Mesendoderm (in vitro differentiated cells): Measurements from ENCODE around the gene LIPT2.
A peak's percentile ranks its signal among the peaks of the same experiment; 100 is the strongest.
"Not testable (repeated sequence)": the region's sequence is repeated elsewhere in the genome, so short reads cannot be mapped to it uniquely, and the experiment has no call there.

Experiments used
- DNase-seq: peaks from one replicate; pipeline ENCODE4 v3.0.0; 2013
- H2AK5ac ChIP-seq: 2 replicates; pipeline ENCODE4 v1.6.1; 2013; ENCODE audit warnings: low read length, inconsistent platforms
- H2BK120ac ChIP-seq: 2 replicates; pipeline ENCODE4 v1.6.1; 2013; ENCODE audit warnings: low read depth, mild to moderate bottlenecking, low read length, moderate library complexity, mixed read lengths
- H2BK15ac ChIP-seq: replicated peaks from 2 replicates; pipeline ENCODE4 v1.6.1; 2013; ENCODE audit warnings: low read depth, mild to moderate bottlenecking, moderate library complexity
- H2BK5ac ChIP-seq: 2 replicates; pipeline ENCODE4 v1.6.1; 2013; ENCODE audit warnings: low read length, inconsistent platforms
- H3K18ac ChIP-seq: 2 replicates; pipeline ENCODE4 v1.6.1; 2013; ENCODE audit warnings: mild to moderate bottlenecking, low read length, mixed read lengths
- H3K23ac ChIP-seq: one replicate; pipeline ENCODE4 v1.6.1; 2013; ENCODE audit warnings: low read length
- H3K27ac ChIP-seq: 2 replicates; pipeline ENCODE4 v1.5.1; 2013; ENCODE audit warnings: low read depth, mild to moderate bottlenecking, inconsistent platforms, low read length, moderate library complexity
- H3K27me3 ChIP-seq: 2 replicates; pipeline ENCODE4 v1.6.1; 2013; ENCODE audit warnings: low read length, control low read depth, mild to moderate bottlenecking, inconsistent platforms; ENCODE audit not compliant: insufficient read depth, poor library complexity
- H3K36me3 ChIP-seq: 2 replicates; pipeline ENCODE4 v1.6.1; 2013; ENCODE audit warnings: low read length, inconsistent platforms; ENCODE audit not compliant: control insufficient read depth, insufficient read depth
- H3K4ac ChIP-seq: one replicate; pipeline ENCODE4 v1.6.1; 2013; ENCODE audit warnings: low read depth, mild to moderate bottlenecking, low read length, moderate library complexity
- H3K4me1 ChIP-seq: 2 replicates; pipeline ENCODE4 v1.6.1; 2013; ENCODE audit warnings: low read depth, low read length, inconsistent platforms; ENCODE audit not compliant: control insufficient read depth
- H3K4me2 ChIP-seq: 2 replicates; pipeline ENCODE4 v1.6.1; 2013; ENCODE audit warnings: low read length
- H3K4me3 ChIP-seq: 2 replicates; pipeline ENCODE4 v1.5.1; 2013; ENCODE audit warnings: mild to moderate bottlenecking, low read length
- H3K56ac ChIP-seq: one replicate; pipeline ENCODE4 v1.6.1; 2013; ENCODE audit warnings: low read length
- H3K79me1 ChIP-seq: 2 replicates; pipeline ENCODE4 v1.6.1; 2013; ENCODE audit warnings: low read length, inconsistent platforms
- H3K79me2 ChIP-seq: 2 replicates; pipeline ENCODE4 v1.6.1; 2013; ENCODE audit warnings: mild to moderate bottlenecking, low read length; ENCODE audit not compliant: control insufficient read depth, insufficient read depth
- H3K9ac ChIP-seq: 2 replicates; pipeline ENCODE4 v1.6.1; 2013; ENCODE audit warnings: low read length, inconsistent platforms
- H4K5ac ChIP-seq: one replicate; pipeline ENCODE4 v1.6.1; 2013; ENCODE audit warnings: low read length
- H4K8ac ChIP-seq: one replicate; pipeline ENCODE4 v1.6.1; 2013; ENCODE audit warnings: low read depth, mild to moderate bottlenecking, control low read depth, low read length, moderate library complexity
- WGBS: extraction: QIAGEN DNeasy Blood & Tissue Kit; methylation state at CpG from one replicate; pipeline ENCODE4 v1.1.7; 2013; ENCODE audit warnings: low lambda C conversion rate, missing lambda C conversion rate; ENCODE audit not compliant: insufficient coverage; ENCODE audit errors: extremely low coverage; 5-methylcytosine and 5-hydroxymethylcytosine counted together

Gene LIPT2

GRCh38 chr11:74517592-74517991 is 24.1 kb upstream of the LIPT2 start:
- not testable (repeated sequence) for H3K56ac ChIP-seq, H3K18ac ChIP-seq, H3K9ac ChIP-seq, H3K4ac ChIP-seq, H3K79me1 ChIP-seq, H2BK15ac ChIP-seq, H3K4me1 ChIP-seq, DNase-seq, H2AK5ac ChIP-seq, H3K27me3 ChIP-seq, H3K27ac ChIP-seq, H3K4me3 ChIP-seq, H2BK120ac ChIP-seq, H3K79me2 ChIP-seq, H3K36me3 ChIP-seq, H4K8ac ChIP-seq, H4K5ac ChIP-seq, H3K23ac ChIP-seq, H2BK5ac ChIP-seq, H3K4me2 ChIP-seq
- no CpG with 5 or more reads among the region's 6 CpGs for WGBS

- no peak for DNase-seq
- Histone ChIP-seq H3K36me3 (no peaks in the 10 kb centered on the region), H3K4me3 (no peak overlapping the region), H2BK15ac (no peak overlapping the region), H3K18ac (no peak overlapping the region), H3K4ac (no peak overlapping the region), H4K5ac (no peak overlapping the region), H2BK120ac (no peak overlapping the region), H3K27me3 (no peaks in the 10 kb centered on the region), H3K27ac (no peak overlapping the region), H3K23ac (no peak overlapping the region), H2BK5ac (no peak overlapping the region), H3K79me2 (no peaks in the 10 kb centered on the region), H3K4me1 (no peaks in the 10 kb centered on the region), H2AK5ac (no peak overlapping the region), H3K9ac (no peak overlapping the region), H3K56ac (no peak overlapping the region), H3K79me1 (no peaks in the 10 kb centered on the region), H3K4me2 (no peak overlapping the region), H4K8ac (no peak overlapping the region)
- no CpG with 5 or more reads among the region's 2 CpGs for WGBS
These were observed 14.1 kb upstream of the LIPT2 start for GRCh38 chr11:74507582-74507981.

- no peak overlapping the region for H2AK5ac ChIP-seq
- no peak overlapping the region for H3K4ac ChIP-seq
- H3K27me3 ChIP-seq, result no peaks in the 10 kb centered on the region
- no peak overlapping the region for H2BK15ac ChIP-seq
- no peaks in the 10 kb centered on the region for H3K79me2 ChIP-seq
- H3K56ac ChIP-seq, result no peak overlapping the region
- no peak overlapping the region for H3K27ac ChIP-seq
- no peaks in the 10 kb centered on the region for H3K79me1 ChIP-seq
- no peak overlapping the region for H2BK120ac ChIP-seq
- H4K5ac ChIP-seq, result no peak overlapping the region
- no peaks in the 10 kb centered on the region for H3K4me1 ChIP-seq
- H3K18ac ChIP-seq, result no peak overlapping the region
- no peak overlapping the region for H4K8ac ChIP-seq
- H3K4me3 ChIP-seq, result no peak overlapping the region
- H3K4me2 ChIP-seq, result no peak overlapping the region
- no CpG with 5 or more reads among the region's 1 CpG for WGBS
- no peak overlapping the region for H3K9ac ChIP-seq
- H3K23ac ChIP-seq, result no peak overlapping the region
- no peaks in the 10 kb centered on the region for H3K36me3 ChIP-seq
- no peak overlapping the region for H2BK5ac ChIP-seq
- peak; percentile 13 for DNase-seq
These were observed 13.3 kb upstream of the LIPT2 start for GRCh38 chr11:74506823-74507222.

- H3K4me2 ChIP-seq, result no peak overlapping the region
- no peak overlapping the region for H3K18ac ChIP-seq
- no peak overlapping the region for H3K23ac ChIP-seq
- no peak overlapping the region for H3K4ac ChIP-seq
- no peak for DNase-seq
- H3K79me2 ChIP-seq, result no peaks in the 10 kb centered on the region
- no peak overlapping the region for H2BK15ac ChIP-seq
- no CpG with 5 or more reads among the region's 4 CpGs for WGBS
- H2BK120ac ChIP-seq, result no peak overlapping the region
- H4K5ac ChIP-seq, result no peak overlapping the region
- no peak overlapping the region for H3K4me3 ChIP-seq
- no peak overlapping the region for H2AK5ac ChIP-seq
- H4K8ac ChIP-seq, result no peak overlapping the region
- no peak overlapping the region for H3K56ac ChIP-seq
- no peaks in the 10 kb centered on the region for H3K36me3 ChIP-seq
- H3K27me3 ChIP-seq, result no peaks in the 10 kb centered on the region
- H3K4me1 ChIP-seq, result no peaks in the 10 kb centered on the region
- H2BK5ac ChIP-seq, result no peak overlapping the region
- no peaks in the 10 kb centered on the region for H3K79me1 ChIP-seq
- H3K27ac ChIP-seq, result no peak overlapping the region
- H3K9ac ChIP-seq, result no peak overlapping the region
These were observed 12.4 kb upstream of the LIPT2 start for GRCh38 chr11:74505911-74506310.

GRCh38 chr11:74504100-74504691 is 10.7 kb upstream of the LIPT2 start:
- H3K27ac ChIP-seq, result no peak overlapping the region
- no peak overlapping the region for H4K5ac ChIP-seq
- no peak overlapping the region for H2AK5ac ChIP-seq
- no peaks in the 10 kb centered on the region for H3K79me2 ChIP-seq
- no peak overlapping the region for H2BK5ac ChIP-seq
- no peaks in the 10 kb centered on the region for H3K4me1 ChIP-seq
- no peak overlapping the region for H3K23ac ChIP-seq
- WGBS, result 100% methylated on average over 1 of the region's 1 CpG
- no peak overlapping the region for H3K4me2 ChIP-seq
- no peak overlapping the region for H4K8ac ChIP-seq
- H3K4me3 ChIP-seq, result no peak overlapping the region
- no peak overlapping the region for H3K4ac ChIP-seq
- H3K56ac ChIP-seq, result no peak overlapping the region
- no peak overlapping the region for H2BK120ac ChIP-seq
- no peaks in the 10 kb centered on the region for H3K27me3 ChIP-seq
- DNase-seq, result no peak
- no peak overlapping the region for H2BK15ac ChIP-seq
- no peak overlapping the region for H3K18ac ChIP-seq
- no peaks in the 10 kb centered on the region for H3K79me1 ChIP-seq
- H3K9ac ChIP-seq, result no peak overlapping the region
- H3K36me3 ChIP-seq, result no peaks in the 10 kb centered on the region

- no peak overlapping the region for H2BK5ac ChIP-seq
- H3K4ac ChIP-seq, result no peak overlapping the region
- no peak overlapping the region for H3K18ac ChIP-seq
- H4K8ac ChIP-seq, result no peak overlapping the region
- H3K79me1 ChIP-seq, result no peaks in the 10 kb centered on the region
- no peak overlapping the region for H2BK15ac ChIP-seq
- H3K23ac ChIP-seq, result no peak overlapping the region
- no peaks in the 10 kb centered on the region for H3K27me3 ChIP-seq
- H3K9ac ChIP-seq, result no peak overlapping the region
- H3K4me2 ChIP-seq, result no peak overlapping the region
- no CpG with 5 or more reads among the region's 1 CpG for WGBS
- no peak overlapping the region for H3K27ac ChIP-seq
- no peak overlapping the region for H2BK120ac ChIP-seq
- H3K36me3 ChIP-seq, result no peaks in the 10 kb centered on the region
- H3K56ac ChIP-seq, result no peak overlapping the region
- H2AK5ac ChIP-seq, result no peak overlapping the region
- no peak for DNase-seq
- H3K4me3 ChIP-seq, result no peak overlapping the region
- peaks cover 5% of the 10 kb centered on the region for H3K4me1 ChIP-seq
- H3K79me2 ChIP-seq, result no peaks in the 10 kb centered on the region
- H4K5ac ChIP-seq, result no peak overlapping the region
These were observed 1.4 kb upstream of the LIPT2 start for GRCh38 chr11:74494916-74495315.
